Activated T-helper 1 cell treated with Interleukin-2 at 50 U/mL for 16 hours (primary cell): ENCODE data around the gene TBCD.

Experiments used
- DNase-seq: peaks from one replicate; pipeline ENCODE4 v3.0.0-alpha.2; 2020; ENCODE audit warnings: low read depth

Gene TBCD

GRCh38 chr17:82926081-82926480, 174.2 kb downstream of the TBCD start:
- no peak for DNase-seq

- no peak for DNase-seq
These were observed 174.9 kb downstream of the TBCD start for GRCh38 chr17:82926716-82927115.

DNA sequence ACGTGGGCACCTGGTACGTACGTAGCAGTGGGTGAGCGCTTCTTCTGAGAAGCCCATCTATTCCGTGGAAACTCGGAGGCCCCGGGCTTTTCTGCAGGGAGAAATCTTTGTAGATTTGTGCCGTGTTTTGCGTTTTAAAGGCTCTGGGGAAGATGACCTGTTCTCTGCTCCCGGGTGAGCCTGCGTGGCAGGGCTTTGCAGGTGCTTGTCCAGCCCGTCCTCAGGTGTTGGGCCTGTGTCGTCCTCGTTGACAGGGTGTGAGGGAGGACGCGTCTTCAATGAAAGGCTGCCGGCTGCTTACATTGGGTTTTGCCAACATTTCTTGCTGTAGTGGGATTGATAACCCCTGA, 175.4 kb downstream of the TBCD start:
- no peak for DNase-seq

- no peak for DNase-seq
These were observed 176.1 kb downstream of the TBCD start for GRCh38 chr17:82927661-82928601.

GRCh38 chr17:82929011-82929622, 177.3 kb downstream of the TBCD start:
- DNase-seq = no peak

GRCh38 chr17:82929676-82930042, 177.8 kb downstream of the TBCD start:
- DNase-seq = no peak

DNA sequence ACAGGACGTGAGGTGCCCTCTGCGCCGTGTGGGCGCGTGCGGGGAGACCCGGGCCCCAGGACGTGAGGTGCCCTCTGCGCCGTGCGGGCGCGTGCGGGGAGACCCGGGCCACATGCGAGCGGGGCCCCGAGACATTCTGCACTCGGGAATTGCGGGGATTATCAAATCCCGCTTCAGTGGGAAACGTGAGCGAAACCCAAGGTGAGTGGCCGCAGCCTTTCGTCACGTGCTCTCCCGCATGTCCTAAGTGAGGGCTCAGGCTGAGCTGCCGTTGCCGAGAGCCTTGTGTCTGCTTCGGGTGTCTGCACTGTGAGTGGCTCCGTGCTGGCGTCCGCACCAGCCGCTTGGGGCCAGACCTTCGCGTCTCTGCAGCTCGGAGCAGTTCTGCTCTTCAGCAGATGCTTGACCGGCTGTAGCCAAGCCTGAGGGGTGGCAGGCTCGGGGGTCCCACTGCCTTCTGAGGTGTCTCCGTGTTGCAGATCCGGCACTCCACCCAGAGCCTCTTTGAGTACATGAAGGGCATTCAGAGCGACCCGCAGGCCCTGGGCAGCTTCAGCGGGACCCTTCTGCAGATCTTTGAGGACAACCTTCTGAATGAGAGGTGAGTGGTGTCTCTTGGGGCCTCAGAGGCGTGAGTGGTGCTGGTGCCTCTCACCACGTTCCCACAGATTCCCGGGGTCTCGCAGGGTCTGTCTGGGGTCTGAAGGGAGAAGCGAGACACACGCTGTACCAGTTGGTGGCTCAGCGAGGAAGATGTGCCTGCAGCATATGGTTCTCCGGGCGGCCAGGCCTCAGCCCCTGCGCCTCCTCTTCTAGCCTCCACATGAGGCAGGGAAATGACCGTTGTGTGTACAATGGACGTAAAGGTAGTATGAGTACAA, 178.4 kb downstream of the TBCD start:
- no peak for DNase-seq

GRCh38 chr17:82930924-82931698, 179.2 kb downstream of the TBCD start:
- DNase-seq = no peak

DNA sequence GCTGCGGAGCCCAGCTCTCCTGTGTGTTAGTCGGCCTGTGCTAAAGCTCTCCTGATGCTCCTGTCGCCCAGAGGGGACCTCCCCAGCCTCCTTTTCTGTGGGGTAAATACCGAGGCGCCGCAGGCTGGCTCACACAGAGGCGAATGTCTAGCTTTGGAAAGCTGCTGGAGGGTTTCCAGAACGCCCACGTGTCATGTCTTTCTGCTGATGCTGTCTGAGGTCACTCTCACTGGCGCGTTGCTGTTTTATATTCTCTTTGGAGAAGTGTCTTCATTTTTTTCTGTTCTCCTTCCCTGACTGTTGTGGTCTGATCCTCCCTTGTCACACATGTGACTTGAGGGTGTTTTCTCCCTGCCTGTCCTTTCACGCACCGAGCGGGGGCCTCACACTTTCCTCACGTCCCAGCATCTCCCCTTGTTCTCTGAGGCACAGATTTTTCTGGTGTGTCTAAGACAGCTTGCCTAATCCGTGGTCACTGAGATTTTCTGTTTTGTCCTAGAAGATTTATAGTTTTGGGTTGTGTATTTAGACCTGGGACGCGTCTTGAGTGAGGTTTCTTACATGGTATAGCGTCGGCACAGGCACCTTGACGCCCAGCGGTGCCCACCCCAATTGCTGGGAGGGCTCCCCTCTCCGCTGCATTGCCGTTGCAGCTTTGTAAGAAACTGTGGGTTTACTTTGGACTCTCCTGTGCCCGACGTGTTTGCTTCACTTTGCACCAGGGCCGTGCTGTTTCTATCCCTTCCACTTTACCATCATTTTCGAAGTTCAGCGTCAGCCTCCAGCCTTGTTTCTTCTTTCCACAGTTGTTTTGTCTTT, 180.0 kb downstream of the TBCD start:
- DNase-seq = no peak

DNA sequence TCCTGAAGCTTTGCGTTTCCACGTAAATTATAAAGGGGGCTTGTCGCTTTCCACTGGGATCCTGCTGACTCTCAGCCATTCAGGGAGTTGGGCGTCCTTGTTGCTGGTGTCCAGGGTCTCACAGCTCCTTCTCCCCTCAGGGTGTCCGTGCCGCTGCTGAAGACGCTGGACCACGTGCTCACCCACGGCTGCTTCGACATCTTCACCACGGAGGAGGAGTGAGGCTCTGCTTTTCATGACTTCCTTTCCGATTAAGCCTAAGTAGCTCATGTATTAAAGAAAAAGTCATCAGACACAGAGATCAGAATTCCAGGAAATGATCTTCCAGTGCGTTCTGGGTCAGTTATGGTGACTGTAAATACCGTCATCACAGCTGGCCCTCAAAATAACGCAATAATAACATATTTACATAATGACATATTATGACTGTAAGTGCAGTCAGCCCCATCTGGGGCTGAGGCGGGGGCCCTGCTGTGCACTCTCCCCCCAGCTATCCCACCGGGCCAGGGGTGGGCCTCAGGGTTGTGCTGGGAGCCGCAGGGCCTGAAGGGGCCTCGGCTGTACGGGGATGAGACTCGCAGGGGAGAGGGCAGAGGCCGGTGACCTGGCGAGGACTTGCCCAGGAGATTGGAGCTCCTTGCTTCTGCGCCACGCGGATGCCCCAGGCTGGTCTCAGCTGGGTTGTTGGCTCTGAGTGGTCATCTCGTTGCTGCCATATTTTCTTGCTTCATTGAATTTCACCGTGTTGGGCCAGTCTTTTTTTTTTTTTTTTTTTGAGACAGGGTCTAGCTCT, 180.8 kb downstream of the TBCD start:
- no peak for DNase-seq

GRCh38 chr17:82933911-82934310, 182.0 kb downstream of the TBCD start:
- no peak for DNase-seq

DNA sequence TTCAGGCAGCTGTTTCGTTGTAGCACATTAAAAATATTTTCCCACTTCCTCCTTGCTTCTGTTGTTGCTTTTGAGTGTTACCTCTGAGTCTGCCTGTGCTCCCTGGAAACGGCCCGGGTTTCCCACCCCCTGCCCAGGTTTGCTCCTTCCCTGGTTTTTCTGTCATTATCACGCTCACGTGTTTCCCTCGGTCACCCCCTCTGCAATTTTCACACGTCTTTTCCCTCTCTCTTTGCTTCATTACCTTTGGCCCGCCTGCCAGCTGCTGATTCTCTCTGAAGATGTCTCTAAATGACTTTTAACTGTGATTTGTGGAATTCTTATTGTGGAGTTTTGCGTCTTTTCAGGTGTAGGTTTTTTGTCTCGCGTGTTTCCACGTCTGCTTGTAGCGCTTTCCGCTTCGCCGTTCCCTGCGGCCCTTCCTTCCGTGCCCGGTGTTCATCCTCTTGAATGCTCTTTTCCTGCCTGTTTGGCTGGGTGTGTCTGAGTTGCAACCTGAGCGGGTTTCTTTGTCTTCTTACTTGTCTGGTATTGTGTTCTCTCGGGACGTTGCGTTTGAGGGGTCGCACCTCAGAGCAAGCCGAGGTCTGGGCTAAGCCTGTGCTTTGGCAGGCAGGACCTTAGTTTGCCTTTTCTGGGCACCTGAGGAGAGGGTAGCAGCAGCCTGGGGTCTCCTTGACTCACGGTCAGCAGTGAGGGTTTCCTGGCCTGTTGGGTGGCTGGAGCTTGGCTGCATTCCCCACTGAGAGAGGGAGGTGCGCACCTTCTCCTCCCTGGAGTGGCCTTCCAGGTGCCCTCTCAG, 184.3 kb downstream of the TBCD start:
- no peak for DNase-seq

- no peak for DNase-seq
These were observed 184.9 kb downstream of the TBCD start for GRCh38 chr17:82936768-82937171.

DNA sequence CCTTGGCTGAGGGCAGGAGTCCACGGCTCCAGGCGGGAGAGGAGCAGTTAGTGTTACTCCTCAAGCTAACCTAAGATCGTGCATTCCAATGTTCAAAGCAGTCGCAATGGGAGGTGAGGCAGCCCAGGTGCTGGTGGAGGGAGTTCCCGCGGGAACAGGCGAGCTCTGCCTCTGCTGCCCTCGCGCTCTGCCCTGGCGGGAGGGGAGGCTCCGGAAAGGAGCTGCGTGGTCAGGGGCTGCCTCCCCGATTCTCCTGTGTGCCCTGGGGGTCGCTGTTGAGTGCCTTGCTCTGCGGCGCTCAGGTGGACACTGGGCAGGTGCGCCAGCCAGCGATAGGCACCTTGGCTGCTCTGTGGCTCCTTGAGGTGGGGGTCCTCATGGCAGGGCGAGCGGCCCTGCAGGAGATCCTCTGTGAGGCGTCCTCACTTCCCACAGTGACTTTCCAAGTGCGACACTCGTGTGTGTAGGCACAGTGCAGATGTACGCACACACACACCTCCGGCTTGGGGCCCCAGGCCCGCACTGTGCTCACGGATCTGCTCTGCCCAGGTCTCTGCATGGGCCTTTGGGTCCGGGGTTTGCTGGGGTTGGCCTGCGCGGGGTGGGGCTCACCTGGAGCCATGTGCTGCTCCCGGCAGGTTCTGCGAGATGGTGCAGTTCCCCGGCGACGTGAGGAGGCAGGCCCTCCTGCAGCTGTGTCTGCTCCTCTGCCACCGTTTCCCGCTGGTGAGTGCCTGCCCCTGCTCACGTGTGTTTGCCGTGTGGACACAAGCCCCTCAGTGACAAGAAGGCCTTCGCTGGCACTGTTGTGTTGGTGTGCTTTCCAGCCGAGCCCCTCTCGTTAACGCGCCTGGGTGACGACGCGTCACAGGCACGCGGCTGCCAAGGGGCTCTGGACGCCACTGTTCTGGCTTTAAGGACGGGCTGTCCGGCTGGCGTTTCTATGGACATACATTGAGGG, 185.8 kb downstream of the TBCD start:
- no peak for DNase-seq

- no peak for DNase-seq
These were observed 186.6 kb downstream of the TBCD start for GRCh38 chr17:82938486-82938872.

DNA sequence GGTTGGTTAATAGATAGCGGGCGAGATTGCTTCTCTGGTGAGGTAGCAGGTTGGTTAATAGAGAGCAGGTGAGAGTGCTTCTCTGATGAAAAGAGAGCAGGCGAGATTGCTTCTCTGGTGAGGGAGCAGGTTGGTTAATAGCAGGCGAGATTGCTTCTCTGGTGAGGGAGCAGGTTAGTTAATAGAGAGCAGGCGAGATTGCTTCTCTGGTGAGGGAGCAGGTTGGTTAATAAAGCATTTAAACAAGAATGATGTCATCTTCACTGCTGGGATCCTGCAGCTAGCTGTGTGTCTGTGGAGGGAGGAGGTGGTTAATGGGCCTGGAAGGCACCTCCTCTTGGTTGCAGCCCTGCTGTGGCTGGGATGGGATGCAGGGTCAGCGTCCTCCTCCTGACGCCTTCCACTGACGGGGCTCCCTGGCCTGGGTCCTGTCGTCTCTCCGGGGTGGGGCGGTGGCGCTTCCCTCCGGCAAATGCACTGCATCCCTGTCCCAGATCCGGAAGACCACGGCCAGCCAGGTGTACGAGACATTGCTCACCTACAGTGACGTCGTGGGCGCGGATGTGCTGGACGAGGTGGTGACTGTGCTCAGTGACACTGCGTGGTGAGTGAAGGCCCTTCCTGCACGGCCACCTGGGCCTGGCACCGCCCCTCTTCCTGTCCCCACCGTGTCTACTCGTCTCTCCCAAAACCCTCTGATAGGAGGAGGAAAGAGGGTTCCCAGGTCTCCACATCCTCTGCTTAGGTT, 187.2 kb downstream of the TBCD start:
- DNase-seq = no peak

DNA sequence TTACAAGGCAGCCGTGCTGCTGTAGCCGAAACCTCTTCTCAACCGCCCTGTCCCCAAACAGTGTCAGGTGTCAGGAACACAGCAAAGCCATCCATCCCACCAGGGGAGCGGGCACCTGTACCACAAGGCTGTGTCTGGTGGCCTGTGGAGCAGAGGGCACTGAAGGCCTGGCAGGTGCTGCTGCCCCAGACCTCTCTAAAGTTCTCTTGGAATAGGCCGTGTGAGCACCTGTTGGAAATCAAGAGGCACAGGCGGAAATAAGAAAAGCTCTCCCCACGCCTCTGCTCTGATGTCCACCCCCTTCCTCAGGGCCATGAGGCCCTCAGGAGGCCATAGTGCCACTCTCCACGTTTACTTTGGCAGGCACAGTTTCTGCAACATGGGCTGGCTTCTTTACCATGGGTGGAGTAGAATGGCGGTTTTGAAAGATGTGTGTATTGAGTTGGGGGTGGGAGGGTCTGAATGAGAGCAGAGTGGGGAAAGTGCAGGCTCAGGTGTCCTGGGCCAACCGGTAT, 187.8 kb downstream of the TBCD start:
- no peak for DNase-seq
